Stimulated activated CD8-positive, alpha-beta memory T cell treated with anti-CD3 and anti-CD28 coated beads, Interleukin-15, amount 100 ng/mL, for 1 hour (primary cell): ENCODE results near the gene KIAA1586.
"Not testable (repeated sequence)": the region's sequence is repeated elsewhere in the genome, so short reads cannot be mapped to it uniquely, and the experiment has no call there.

ENCODE experiments used
- DNase-seq: peaks from one replicate; pipeline ENCODE4 v3.0.0-alpha.2; 2020; ENCODE audit warnings: low read depth

Gene KIAA1586

DNA sequence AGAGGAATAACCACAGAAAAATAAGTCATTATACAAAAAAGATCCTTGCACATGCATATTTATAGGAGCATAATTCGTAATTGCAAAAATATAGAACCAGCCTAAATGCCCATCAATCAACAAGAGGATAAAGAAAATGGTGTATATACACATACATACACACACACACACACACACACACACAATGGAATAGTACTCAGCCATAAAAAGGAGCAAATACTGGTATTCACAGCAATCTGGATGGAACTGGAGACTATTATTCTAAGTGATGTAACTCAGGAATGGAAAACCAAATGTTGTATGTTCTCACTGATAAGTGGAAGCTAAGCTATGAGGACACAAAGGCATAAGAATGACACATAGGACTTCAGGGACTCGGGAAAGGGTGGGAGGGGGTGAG lies 1.9 kb upstream of the KIAA1586 start:
- no peak for DNase-seq

DNA sequence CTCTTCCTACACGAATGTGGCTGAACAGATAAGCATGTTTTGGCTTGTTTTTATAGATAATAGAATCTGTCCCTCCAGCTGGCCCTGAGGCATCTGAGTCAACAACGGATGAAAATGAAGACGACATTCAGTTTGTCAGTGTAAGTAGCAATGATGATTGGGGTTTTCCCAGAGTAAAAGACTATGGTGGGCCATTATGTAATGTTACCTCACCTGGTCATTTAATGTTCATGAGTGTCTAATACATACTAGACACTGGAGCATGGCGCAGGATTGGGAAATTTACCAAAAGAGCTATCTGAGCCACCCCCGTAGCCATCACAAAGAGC lies 728 bp downstream of the KIAA1586 start:
- not testable (repeated sequence) for DNase-seq

- not testable (repeated sequence) for DNase-seq
Observed at GRCh38 chr6:57047859-57048258, 1.4 kb downstream of the KIAA1586 start.

GRCh38 chr6:57048577-57048976 lies 2.1 kb downstream of the KIAA1586 start:
- DNase-seq: no peak

DNA sequence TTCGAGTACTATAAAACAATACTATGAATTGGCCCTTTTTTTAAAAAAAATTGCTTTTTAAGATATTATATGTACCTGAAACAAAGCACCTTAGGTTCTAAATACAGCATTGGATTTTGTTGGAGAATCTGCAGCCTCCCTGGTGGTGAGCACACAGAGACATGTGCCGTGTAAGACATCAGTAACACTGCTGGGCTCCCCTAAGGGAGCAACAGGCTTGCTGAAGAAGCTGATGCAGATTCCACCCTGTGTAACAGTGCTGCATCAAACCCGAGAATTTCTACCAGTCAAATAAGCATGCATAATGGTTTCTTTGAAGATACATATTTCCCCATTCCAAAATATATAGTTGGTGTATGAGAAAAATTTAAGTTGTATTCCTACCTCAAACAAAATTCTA lies 17.4 kb downstream of the KIAA1586 start:
- no peak for DNase-seq

GRCh38 chr6:57064809-57065208 lies 18.3 kb downstream of the KIAA1586 start:
- DNase-seq: no peak

- no peak for DNase-seq
Observed at GRCh38 chr6:57068061-57068460, 21.6 kb downstream of the KIAA1586 start.

GRCh38 chr6:57069228-57069627 lies 22.7 kb downstream of the KIAA1586 start:
- DNase-seq: no peak

DNA sequence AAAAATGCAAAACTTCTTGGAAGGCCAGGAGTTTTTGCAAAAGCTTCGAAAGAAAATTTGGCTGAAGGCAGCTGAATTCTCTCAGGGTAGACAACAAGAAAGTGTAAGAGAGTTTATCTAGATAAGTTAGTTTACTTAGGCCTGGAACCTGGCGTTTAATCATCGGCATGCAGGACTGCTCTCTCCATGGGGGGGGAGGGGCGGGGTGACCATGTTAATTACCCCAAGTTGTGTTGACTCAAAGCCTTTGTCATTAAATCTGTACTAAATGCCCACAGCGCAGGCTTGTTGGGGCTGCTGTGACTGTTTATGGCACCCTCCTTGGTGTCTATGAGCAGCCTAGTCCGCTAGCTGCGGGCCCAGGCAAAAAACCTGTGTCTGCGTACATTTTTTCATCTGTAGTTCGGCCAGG lies 23.4 kb downstream of the KIAA1586 start:
- no peak for DNase-seq

GRCh38 chr6:57072108-57072507 lies 25.6 kb downstream of the KIAA1586 start:
- no peak for DNase-seq

DNA sequence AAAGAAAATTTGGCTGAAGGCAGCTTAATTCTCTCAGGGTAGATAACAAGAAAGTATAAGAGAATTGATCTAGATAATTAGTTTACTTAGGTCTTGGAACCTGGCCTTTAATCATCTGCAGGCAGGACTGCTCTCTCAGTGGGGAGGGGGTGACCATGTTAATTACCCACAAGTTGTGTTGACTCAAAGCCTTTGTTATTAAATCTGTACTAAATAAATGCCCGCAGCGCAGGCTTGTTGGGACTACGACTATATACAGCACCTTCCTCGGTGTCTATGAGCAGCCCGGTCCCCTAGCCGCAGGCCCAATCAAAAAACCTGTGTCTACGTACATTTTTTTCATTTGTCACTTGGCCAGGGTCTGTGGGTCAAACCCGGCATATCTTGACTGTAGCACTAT lies 27.9 kb downstream of the KIAA1586 start:
- no peak for DNase-seq

DNA sequence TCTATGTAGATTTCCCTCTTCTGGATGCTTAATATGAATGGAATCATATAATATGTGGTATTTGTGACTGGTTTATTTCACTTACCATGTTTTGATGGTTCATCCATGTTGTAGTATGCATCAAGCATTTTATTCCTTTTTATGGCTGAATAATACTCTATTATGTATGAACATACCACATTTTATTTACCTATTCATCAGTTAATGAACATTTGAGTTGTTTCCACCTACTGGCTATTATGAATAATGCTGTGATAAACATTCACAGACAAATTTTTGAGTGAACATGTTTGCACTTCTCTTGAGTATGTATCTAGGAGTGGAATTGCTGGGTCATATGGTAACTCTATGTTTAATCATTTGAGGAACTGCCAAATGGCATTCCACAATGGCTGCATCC lies 28.6 kb downstream of the KIAA1586 start:
- DNase-seq: no peak

GRCh38 chr6:57078531-57079207 lies 32.2 kb downstream of the KIAA1586 start:
- DNase-seq: no peak

GRCh38 chr6:57085471-57085870 lies 39.0 kb downstream of the KIAA1586 start:
- DNase-seq: no peak

GRCh38 chr6:57086843-57087242 lies 40.4 kb downstream of the KIAA1586 start:
- DNase-seq: no peak

GRCh38 chr6:57087916-57088315 lies 41.4 kb downstream of the KIAA1586 start:
- DNase-seq: no peak

DNA sequence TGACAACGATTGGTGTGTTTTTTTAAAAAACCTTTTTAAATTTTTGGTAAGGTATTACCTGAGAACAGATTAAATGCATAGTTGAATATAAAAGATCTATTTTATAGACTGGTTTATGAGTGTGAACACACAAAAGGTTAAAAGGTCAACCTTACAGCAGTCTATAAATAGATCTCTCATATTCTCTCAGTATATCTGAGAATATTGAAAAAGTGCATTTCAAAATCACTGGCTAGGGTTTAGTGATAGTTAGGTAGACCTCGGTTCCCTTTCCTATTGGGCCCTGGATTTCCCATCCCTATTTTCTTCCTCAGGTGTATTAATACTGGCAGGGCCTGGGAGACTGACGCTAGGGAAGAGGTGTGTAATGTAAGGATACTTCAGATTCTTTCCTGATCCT lies 42.8 kb downstream of the KIAA1586 start:
- no peak for DNase-seq

DNA sequence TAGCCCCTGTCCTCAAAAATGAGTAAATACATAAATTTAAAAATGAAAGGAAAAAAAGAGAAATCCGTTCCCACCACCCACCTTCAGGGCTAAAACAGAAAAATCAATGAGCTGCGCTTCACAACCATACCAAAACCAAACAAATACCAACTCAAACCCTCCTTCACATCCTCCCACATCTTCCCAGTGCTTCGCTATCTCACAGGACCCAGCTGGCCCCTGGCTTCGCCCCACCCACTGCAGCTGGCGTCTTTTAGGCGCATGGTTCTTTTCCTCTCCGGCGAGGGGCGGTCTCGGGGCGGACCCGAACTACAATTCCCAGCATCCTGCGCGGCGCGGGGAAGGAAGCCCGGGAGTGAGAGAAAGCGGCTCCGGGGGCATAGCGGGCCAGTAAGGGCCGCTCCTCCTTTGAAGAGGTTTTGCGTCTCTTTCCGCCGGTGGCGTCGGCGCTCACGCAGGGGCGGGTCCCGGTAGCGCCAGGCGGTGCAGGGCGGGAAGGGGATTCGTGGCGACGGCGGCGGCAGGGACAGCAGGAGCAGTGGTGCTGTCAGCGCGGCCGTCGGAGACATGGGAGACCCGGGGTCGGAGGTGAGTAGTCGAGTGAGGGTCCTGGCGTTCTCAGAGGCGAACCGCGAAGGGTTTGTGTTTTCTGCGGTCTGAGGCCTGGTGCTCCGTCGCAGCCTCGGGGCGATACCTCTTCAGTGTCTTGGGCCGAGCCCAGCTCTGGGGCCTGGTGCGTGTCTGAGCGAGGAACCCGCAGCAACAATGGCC lies 43.4 kb downstream of the KIAA1586 start, which contains the start of gene ZNF451:
TSS of gene ZNF451 (plus strand) at position 502 of the 771 bp plus-strand sequence. CDS start at position 568, 66 bp downstream.
- DNase-seq: peak; percentile 95

- not testable (repeated sequence) for DNase-seq
Observed at GRCh38 chr6:57090458-57091067, 44.1 kb downstream of the KIAA1586 start.

DNA sequence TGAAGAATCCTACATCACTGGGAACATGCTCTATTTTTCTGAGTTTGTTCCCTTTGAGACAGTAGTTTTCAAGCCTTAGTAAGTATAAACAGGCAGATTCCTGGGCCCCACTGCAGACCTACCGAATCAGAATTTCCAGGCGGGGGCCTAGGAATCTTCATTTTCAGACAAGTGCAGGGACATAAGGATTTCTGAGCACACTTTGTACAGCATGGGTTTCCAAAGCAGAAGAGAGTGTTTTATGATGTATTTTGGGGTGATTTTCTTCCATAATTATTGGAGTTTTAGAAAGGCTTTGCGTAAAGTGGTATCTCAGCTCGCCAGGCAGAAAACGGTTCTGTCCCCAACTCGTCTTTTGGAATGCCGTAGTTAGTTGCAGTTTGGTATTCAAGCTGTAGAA lies 44.9 kb downstream of the KIAA1586 start:
- not testable (repeated sequence) for DNase-seq

- no peak for DNase-seq
Observed at GRCh38 chr6:57094689-57095088, 48.2 kb downstream of the KIAA1586 start.

DNA sequence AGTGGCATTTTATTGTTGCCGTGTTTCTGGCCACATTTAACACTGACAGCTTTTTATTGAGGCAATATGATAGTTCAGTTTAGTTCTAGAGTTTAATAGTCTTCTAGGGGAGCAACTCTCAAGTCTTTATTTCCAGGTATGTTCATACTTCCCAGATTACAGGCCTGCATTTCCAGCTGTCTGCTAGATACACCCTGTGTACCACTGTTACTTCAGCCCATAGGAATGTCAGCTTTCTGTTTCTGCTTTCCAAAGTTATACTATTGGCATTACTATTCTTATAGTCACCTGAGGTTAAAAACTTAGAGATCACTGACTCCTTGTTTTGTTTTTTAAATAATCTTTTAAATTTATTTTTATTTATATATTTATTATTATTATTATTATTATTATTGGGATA lies 51.1 kb downstream of the KIAA1586 start:
- no peak for DNase-seq

DNA sequence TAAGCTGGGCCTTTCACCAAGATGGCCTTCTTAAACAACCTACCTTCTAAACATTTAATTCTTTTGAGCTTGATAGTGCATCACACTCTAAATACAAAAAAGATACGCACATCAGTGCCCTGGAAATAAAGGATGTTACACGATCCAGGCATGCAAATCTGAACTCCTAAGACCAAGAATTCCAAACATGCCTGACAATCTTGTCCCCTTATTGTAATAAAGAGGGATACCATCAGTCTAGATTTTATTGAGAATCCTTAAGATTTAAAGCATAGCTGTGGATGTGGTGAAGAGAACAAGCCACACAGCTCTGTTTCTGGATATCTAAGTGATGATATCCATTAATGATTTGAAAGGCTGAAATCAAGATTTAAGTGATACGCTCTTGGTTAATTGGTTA lies 56.5 kb downstream of the KIAA1586 start:
- no peak for DNase-seq
